Midbrain (tissue), 1 donor: ENCODE measurements around the gene MDH2.
"Not testable (repeated sequence)": the region's sequence is repeated elsewhere in the genome, so short reads cannot be mapped to it uniquely, and the experiment has no call there.

Experiments
- DNase-seq: peaks from one replicate; lab custom pipeline; 2025; lab: John Stamatoyannopoulos, UW

The MDH2 gene

DNA sequence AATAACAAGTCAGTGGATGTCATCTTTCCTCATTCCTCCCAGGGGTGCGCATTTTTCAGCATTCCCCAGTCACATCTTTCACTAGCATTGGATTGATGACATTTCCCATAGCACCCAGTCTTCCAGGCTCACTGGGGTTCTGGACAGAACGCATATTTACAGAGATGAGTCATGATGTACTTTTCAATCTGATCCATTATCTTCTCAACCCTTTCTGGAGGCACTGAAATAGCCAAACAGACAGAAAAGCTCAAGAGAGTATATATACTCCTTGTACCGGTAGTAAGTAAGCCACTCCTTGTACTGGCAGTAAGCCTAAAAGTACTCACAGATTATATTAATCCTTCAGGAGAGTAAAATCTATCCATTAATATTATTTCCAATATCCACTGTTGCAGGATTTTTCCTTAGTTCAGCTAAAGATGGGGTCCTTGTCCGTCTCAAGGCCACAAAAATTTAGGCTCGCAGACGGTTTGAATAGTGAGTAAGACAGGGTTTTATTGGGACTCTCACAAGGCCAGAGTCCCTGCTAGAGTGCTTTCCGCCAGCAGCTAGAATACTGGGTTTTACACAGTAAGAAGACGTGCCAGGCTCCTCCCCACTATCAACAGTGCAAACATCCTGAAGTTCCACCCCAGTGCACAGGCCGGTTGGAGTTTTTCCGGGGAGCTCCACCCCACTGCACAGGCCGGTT is 60.8 kb downstream of the MDH2 start:
- DNase-seq: no peak

DNA sequence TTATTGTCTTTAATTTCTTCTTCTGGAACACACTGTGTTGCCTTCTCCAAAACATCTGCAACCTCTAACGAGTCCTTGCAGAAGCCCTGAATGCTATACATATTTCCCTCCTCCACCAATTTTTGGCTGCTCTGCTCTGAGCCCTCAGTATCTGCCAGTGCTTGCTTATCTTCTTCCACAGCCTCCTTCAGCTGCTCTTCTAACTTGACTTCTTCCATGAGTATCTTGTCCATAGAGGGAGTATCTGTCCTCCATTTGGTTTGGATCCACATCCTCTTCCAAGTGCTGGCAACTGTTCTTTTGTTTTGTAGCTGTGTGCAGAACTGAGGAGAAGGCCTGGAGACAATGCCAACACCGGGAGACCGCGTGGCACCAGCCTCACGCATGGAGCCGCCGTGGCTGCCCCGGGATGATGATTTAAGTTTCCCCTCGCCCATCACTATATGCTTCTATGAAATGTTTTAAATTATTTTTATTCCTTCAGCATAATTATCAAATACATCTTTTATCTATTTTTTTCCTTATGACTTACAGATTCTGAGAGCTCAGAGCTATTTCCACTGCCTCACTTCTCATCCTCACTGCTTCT is 65.2 kb downstream of the MDH2 start:
- not testable (repeated sequence) for DNase-seq

GRCh38 chr7:76114742-76115141 is 66.8 kb downstream of the MDH2 start:
- DNase-seq: not testable (repeated sequence)
